Hepatocyte (in vitro differentiated cells): Measurements from ENCODE around the gene ERFE.

Source experiments
- CTCF ChIP-seq: fragments of 200-600 bp; sonication (generic); IDR thresholded peaks from 2 replicates; pipeline ENCODE4 v1.5.1; 2016; ENCODE audit warnings: antibody characterized with exemption, mild to moderate bottlenecking; ENCODE audit not compliant: poor library complexity
- EZH2phosphoT487 ChIP-seq: fragments of 200-600 bp; sonication (generic); IDR thresholded peaks from one replicate; pipeline ENCODE4 v1.6.1; 2018; ENCODE audit warnings: antibody characterized with exemption, mild to moderate bottlenecking, low read depth, moderate library complexity; ENCODE audit not compliant: unreplicated experiment, severe bottlenecking

GRCh38 chr2:238190445-238190844 is 31.7 kb downstream of the ERFE start:
- TF ChIP-seq CTCF (no peak), EZH2phosphoT487 (no peak)
